K562 (cell line): ENCODE measurements around the gene STYXL1. TPM values are rescaled to one million over a fixed set of nuclear protein-coding genes. Genes with fewer than 3 reads are reported as not detected.

ENCODE experiments used
- ATAC-seq: fragments of 200-7000 bp; cut with Tn5 transposase; 3 replicates; pipeline ENCODE4 v1.9.1; 2020; ENCODE audit warnings: moderate library complexity
- BruUV-seq: library from RNA; stranded (reverse); fragments of 400-500 nt; replicated peaks from 2 replicates; lab custom pipeline; 2021; lab: Mats Ljungman, UMichigan
- CTCF ChIA-PET: fragments of 300-600 bp; formaldehyde crosslinking; extraction: SDS; loops from one replicate; lab custom pipeline; 2021; ENCODE audit warnings: low intra/inter-chr PET ratio; lab: Yijun Ruan, JAX
- POLR2A ChIA-PET: fragments of 300-600, 350-650 bp; sonication (Branson Sonifier 250); formaldehyde crosslinking; extraction: SDS; loops from one replicate; lab custom pipeline; 2021; ENCODE audit warnings: antibody characterized with exemption, inconsistent platforms; lab: Yijun Ruan, JAX
- DNase-seq, 4 experiments: peaks; one replicate each; pipeline versions ENCODE4 v3.0.0 to v3.0.0-alpha.2; 2011 to 2018; ENCODE audit warnings: low spot score in 3 of 4, mixed read lengths in 3 of 4; ENCODE audit errors: extremely low read depth in 1 of 4
- FAIRE-seq: peaks from 2 replicates; lab custom pipeline; 2011; peaks lifted over from hg19 to GRCh38; lab: Jason Lieb, UNC
- H2AFZ ChIP-seq: 2 replicates; pipeline ENCODE4 v1.6.0; 2011; ENCODE audit warnings: low read depth, low read length, control low read depth, inconsistent platforms
- H3K27ac ChIP-seq: fragments of 200-600 bp; 3 replicates; pipeline ENCODE4 v1.8.0; 2011; ENCODE audit warnings: low read depth, mild to moderate bottlenecking, control low read depth, inconsistent platforms, low read length, moderate library complexity, mixed read lengths; ENCODE audit errors: extremely low read depth
- H3K27me3 ChIP-seq, 2 experiments: fragments of 300-600 bp in 1 of 2; 2 replicates in 1 of 2; 3 replicates in 1 of 2; pipeline versions ENCODE4 v1.6.0 to v1.8.0; 2011; ENCODE audit warnings: inconsistent platforms in 2 of 2, low read length in 2 of 2, mild to moderate bottlenecking in 1 of 2, mixed read lengths in 1 of 2, moderate library complexity in 1 of 2; ENCODE audit not compliant: control insufficient read depth in 2 of 2, insufficient read depth in 2 of 2
- H3K36me3 ChIP-seq: fragments of 300-600 bp; 3 replicates; pipeline ENCODE4 v1.8.0; 2011; ENCODE audit warnings: mild to moderate bottlenecking, low read length, inconsistent platforms; ENCODE audit not compliant: control insufficient read depth, insufficient read depth
- H3K4me1 ChIP-seq, 2 experiments: fragments of 200-600 bp in 1 of 2; replicated peaks in 1 of 2; 2 replicates in 1 of 2; 3 replicates in 1 of 2; pipeline versions ENCODE4 v1.5.1 to v1.8.0; 2011; ENCODE audit warnings: inconsistent platforms in 2 of 2, low read length in 2 of 2, mild to moderate bottlenecking in 1 of 2, mixed read lengths in 1 of 2, moderate library complexity in 1 of 2; ENCODE audit not compliant: control insufficient read depth in 2 of 2, insufficient read depth in 2 of 2
- H3K4me2 ChIP-seq: 2 replicates; pipeline ENCODE4 v1.6.1; 2011; ENCODE audit warnings: low read length, control low read depth, inconsistent platforms, mixed read lengths; ENCODE audit not compliant: insufficient read depth
- H3K4me3 ChIP-seq: fragments of 200-600 bp; sonication (generic), shearing (Covaris generic); 2 replicates; pipeline ENCODE4 v1.5.1; 2016; ENCODE audit warnings: control low read depth, inconsistent platforms
- H3K79me2 ChIP-seq: fragments of 200-600 bp; 3 replicates; pipeline ENCODE4 v1.8.0; 2011; ENCODE audit warnings: low read length, inconsistent platforms; ENCODE audit not compliant: control insufficient read depth, insufficient read depth
- H3K9ac ChIP-seq, 2 experiments: 2 replicates each; pipeline versions ENCODE4 v1.6.0 to v1.6.1; 2011; ENCODE audit warnings: low read depth in 2 of 2, low read length in 2 of 2, control low read depth in 1 of 2, inconsistent platforms in 1 of 2, mild to moderate bottlenecking in 1 of 2, mixed read lengths in 1 of 2; ENCODE audit not compliant: insufficient read depth in 1 of 2
- H3K9me1 ChIP-seq: one replicate; pipeline ENCODE4 v1.6.0; 2011; ENCODE audit warnings: inconsistent platforms, mild to moderate bottlenecking, low read length, moderate library complexity; ENCODE audit not compliant: control insufficient read depth, insufficient read depth
- H3K9me3 ChIP-seq: replicated peaks from 2 replicates; pipeline ENCODE4 v1.5.1; 2011; ENCODE audit warnings: low read depth, low read length, inconsistent platforms; ENCODE audit not compliant: control insufficient read depth, insufficient read depth
- H4K20me1 ChIP-seq: replicated peaks from 2 replicates; pipeline ENCODE4 v1.6.1; 2011; ENCODE audit warnings: low read length, inconsistent platforms, mixed read lengths; ENCODE audit not compliant: control insufficient read depth, insufficient read depth
- ADNP ChIP-seq: fragments of 200-800 bp; sonication (Bioruptor generic); IDR thresholded peaks from 2 replicates; pipeline ENCODE4 v1.6.1; 2016; ENCODE audit warnings: missing genetic modification characterization, missing compliant biosample characterization
- AFF4 ChIP-seq: sonication (generic); formaldehyde crosslinking; IDR thresholded peaks from 2 replicates; pipeline ENCODE4 v1.8.0; 2023; ENCODE audit warnings: mild to moderate bottlenecking, missing genetic modification reagents
- ELK1 ChIP-seq: sonication (generic); formaldehyde crosslinking; IDR thresholded peaks from 2 replicates; pipeline ENCODE4 v1.8.1; 2022; ENCODE audit warnings: missing genetic modification reagents
- FOSL1 ChIP-seq: fragments of 200-800 bp; sonication (Bioruptor generic); conservative IDR thresholded peaks from 2 replicates; pipeline ENCODE4 v1.6.1; 2016; ENCODE audit warnings: missing genetic modification characterization, missing compliant biosample characterization
- HINFP ChIP-seq: fragments of 450-650 bp; conservative IDR thresholded peaks from 2 replicates; pipeline ENCODE4 v1.6.1; 2016; ENCODE audit warnings: missing genetic modification characterization, low read depth, mild to moderate bottlenecking, control low read depth, missing compliant biosample characterization
- KAT7 ChIP-seq: sonication (generic); formaldehyde crosslinking; IDR thresholded peaks from 2 replicates; pipeline ENCODE4 v1.8.0; 2022; ENCODE audit warnings: missing genetic modification reagents, mild to moderate bottlenecking, borderline replicate concordance
- KDM1A ChIP-seq, 2 experiments: fragments of 450-650 bp; IDR thresholded peaks; 2 replicates each; pipeline ENCODE4 v1.6.1; 2016; ENCODE audit warnings: mild to moderate bottlenecking in 2 of 2
- NONO ChIP-seq, 2 experiments: fragments of 200-400 bp in 1 of 2; fragments of 450-650 bp in 1 of 2; formaldehyde crosslinking in 1 of 2; IDR thresholded peaks; 2 replicates each; pipeline ENCODE4 v1.6.1; 2017; ENCODE audit warnings: low read depth in 2 of 2, mild to moderate bottlenecking in 2 of 2, moderate library complexity in 2 of 2, low read length in 1 of 2
- RBM14 ChIP-seq: fragments of 200-400 bp; formaldehyde crosslinking; IDR thresholded peaks from 2 replicates; pipeline ENCODE4 v1.6.1; 2018; ENCODE audit warnings: low read depth, mild to moderate bottlenecking, low read length, moderate library complexity, borderline replicate concordance; ENCODE audit not compliant: insufficient read depth
- SMAD2 ChIP-seq: fragments of 150-350 bp; IDR thresholded peaks from 2 replicates; pipeline ENCODE4 v1.6.1; 2014; ENCODE audit warnings: low read depth, mild to moderate bottlenecking, low read length
- SRSF1 ChIP-seq: fragments of 200-400 bp; formaldehyde crosslinking; IDR thresholded peaks from 2 replicates; pipeline ENCODE4 v1.6.1; 2017; ENCODE audit warnings: mild to moderate bottlenecking, low read depth, low read length, moderate library complexity
- WHSC1 ChIP-seq: IDR thresholded peaks from one replicate; pipeline ENCODE4 v1.6.1; 2012; ENCODE audit warnings: low read length, control low read depth, inconsistent platforms
- ZEB2 ChIP-seq: fragments of 450-650 bp; IDR thresholded peaks from 2 replicates; pipeline ENCODE4 v1.6.1; 2016
- ZNF184 ChIP-seq: sonication (generic); formaldehyde crosslinking; IDR thresholded peaks from 2 replicates; pipeline ENCODE4 v1.5.0; 2020; ENCODE audit warnings: missing genetic modification reagents
- ZNF740 ChIP-seq, 3 experiments: fragments of 200-800 bp in 1 of 3; sonication (Bioruptor generic) in 1 of 3; sonication (generic) in 1 of 3; formaldehyde crosslinking in 1 of 3; IDR thresholded peaks; 2 replicates each; pipeline versions ENCODE4 v1.6.1 to v1.8.0; 2016 to 2022; ENCODE audit warnings: mild to moderate bottlenecking in 2 of 3, missing compliant biosample characterization in 2 of 3, missing genetic modification characterization in 2 of 3, missing genetic modification reagents in 1 of 3
- WGBS: fragments of 100-300 bp; shearing (Covaris generic); methylation state at CpG from one replicate; pipeline ENCODE4 v1.1.6; 2016; ENCODE audit warnings: low coverage, mixed read lengths; ENCODE audit not compliant: insufficient coverage; ENCODE audit errors: missing lambda C conversion rate; 5-methylcytosine and 5-hydroxymethylcytosine counted together
- in situ Hi-C: fragments of 300-500 bp; cut with MboI; formaldehyde crosslinking; loops from 4 replicates; pipeline ENCODE4 v1.15.0; 2018; ENCODE audit warnings: inconsistent platforms, mixed read lengths
- intact Hi-C: fragments of 100-400 bp; cut with micrococcal nuclease; formaldehyde crosslinking; loops from 2 replicates; pipeline ENCODE4 v1.14.2; 2022
- polyA plus RNA-seq, 8 experiments: library from polyadenylated mRNA; depleted of rRNA in 4 of 8; stranded (reverse) in 5 of 8; unstranded in 3 of 8; fragments of >200 nt; fragmentation: Nextera tagmentation in 2 of 8; fragmentation: Illumina TruSeq in 1 of 8; extraction: Ambion mirVana in 2 of 8; extraction: Trizol in 1 of 8; gene quantifications; 2 replicates each; pipeline versions ENCODE4 v1.2.1 to v1.2.3, GENCODE V29; 2011 to 2014; ENCODE audit warnings: inconsistent platforms in 1 of 8, missing spikeins in 1 of 8
- total RNA-seq, 7 experiments: library from RNA; depleted of rRNA in 6 of 7; stranded (reverse); fragments of >200 nt in 6 of 7; fragmentation: Illumina TruSeq in 2 of 7; extraction: Trizol in 2 of 7; gene quantifications; 2 replicates each; pipeline versions ENCODE4 v1.2.1 to v1.2.3, GENCODE V29; 2011 to 2021; ENCODE audit warnings: low replicate concordance in 1 of 7

STYXL1 gene
- total and polyA plus RNA-seq, 9 of the 15 experiments (the other 6 are each of a cell fraction or from before 2014, with no cell fraction given) = 36.5 to 97.2 (median 49.9) TPM

GRCh38 chr7:75953931-75954330, 93.9 kb downstream of the STYXL1 start:
- peaks cover 7% of the 10 kb centered on the region; the same call in 1 of the 2 replicates for H4K20me1 ChIP-seq
- no peak overlapping the region for H3K4me2 ChIP-seq
- no peak overlapping the region for H3K4me3 ChIP-seq
- DNase-seq = no peak
- no peak overlapping the region for H2AFZ ChIP-seq
- ChIA-PET CTCF (no interaction called here), POLR2A (interaction anchor here (0.6 kb wide), 1 partner anchor 399 kb away, joined by 3 read pairs; no protein-coding TSS in a partner anchor)
- H3K27ac ChIP-seq = no peak overlapping the region
- H3K27me3 ChIP-seq = no peaks in the 10 kb centered on the region
- 90% methylated on average over 11 of the region's 11 CpGs for WGBS
- no peak for FAIRE-seq
- H3K9ac ChIP-seq = peak overlapping the region in 1 of 2 experiments; percentile 42; a peak in 1 of 4 replicates
- in situ Hi-C loops = no loop called here
- H3K36me3 ChIP-seq = peaks cover 50% of the 10 kb centered on the region
- peaks cover 11% of the 10 kb centered on the region for H3K79me2 ChIP-seq
- H3K9me3 ChIP-seq = no peaks in the 10 kb centered on the region
- BruUV-seq = no TSS peak
- intact Hi-C loops = no loop called here
- ATAC-seq = no peak
- no peaks in the 10 kb centered on the region; a peak in 1 of 5 replicates for H3K4me1 ChIP-seq
- no peaks in the 10 kb centered on the region for H3K9me1 ChIP-seq
- no peak for TF ChIP-seq AFF4 (CRISPR knock-in tag)
- no peak for TF ChIP-seq ZNF184 (CRISPR knock-in tag)
- no peak for TF ChIP-seq KAT7 (CRISPR knock-in tag)
- no peak for TF ChIP-seq WHSC1
- no peak for TF ChIP-seq SMAD2
- TF ChIP-seq SRSF1 = no peak
- TF ChIP-seq ADNP = no peak
- no peak for TF ChIP-seq RBM14
- no peak for TF ChIP-seq FOSL1 (tag)
- no peak for TF ChIP-seq ELK1 (CRISPR knock-in tag)
- no peak for TF ChIP-seq HINFP (tag)
- no peak for TF ChIP-seq KDM1A (IDR thresholded peaks at IDR 0.05)
- no peak for TF ChIP-seq NONO (IDR thresholded peaks at IDR 0.05; ENCODE audit: low read depth in 2 of 2, low read length in 1 of 2)
- TF ChIP-seq ZEB2 = no peak
- no peak for TF ChIP-seq ZNF740 (CRISPR knock-in tag; IDR thresholded peaks at IDR 0.05)
- TF ChIP-seq ZNF740 (tag; IDR thresholded peaks at IDR 0.05) = no peak
